Measurements from ENCODE around the gene FCF1.

- TF ChIP-seq POLR2A (IDR thresholded peaks at IDR 0.05), result no peak
- no peak for TF ChIP-seq CTCF (IDR thresholded peaks at IDR 0.05)
Measured at GRCh38 chr14:74667758-74668157, 45.2 kb upstream of the FCF1 start.
